Activated CD8-positive, alpha-beta memory T cell treated with anti-CD3 and anti-CD28 coated beads, Interleukin-2, amount 50 U/mL, for 1 hour (primary cell): ENCODE measurements around the gene DSCAML1.

ENCODE experiments used
- DNase-seq: peaks from one replicate; pipeline ENCODE4 v3.0.0-alpha.2; 2020; ENCODE audit errors: extremely low read depth

DSCAML1 gene

DNA sequence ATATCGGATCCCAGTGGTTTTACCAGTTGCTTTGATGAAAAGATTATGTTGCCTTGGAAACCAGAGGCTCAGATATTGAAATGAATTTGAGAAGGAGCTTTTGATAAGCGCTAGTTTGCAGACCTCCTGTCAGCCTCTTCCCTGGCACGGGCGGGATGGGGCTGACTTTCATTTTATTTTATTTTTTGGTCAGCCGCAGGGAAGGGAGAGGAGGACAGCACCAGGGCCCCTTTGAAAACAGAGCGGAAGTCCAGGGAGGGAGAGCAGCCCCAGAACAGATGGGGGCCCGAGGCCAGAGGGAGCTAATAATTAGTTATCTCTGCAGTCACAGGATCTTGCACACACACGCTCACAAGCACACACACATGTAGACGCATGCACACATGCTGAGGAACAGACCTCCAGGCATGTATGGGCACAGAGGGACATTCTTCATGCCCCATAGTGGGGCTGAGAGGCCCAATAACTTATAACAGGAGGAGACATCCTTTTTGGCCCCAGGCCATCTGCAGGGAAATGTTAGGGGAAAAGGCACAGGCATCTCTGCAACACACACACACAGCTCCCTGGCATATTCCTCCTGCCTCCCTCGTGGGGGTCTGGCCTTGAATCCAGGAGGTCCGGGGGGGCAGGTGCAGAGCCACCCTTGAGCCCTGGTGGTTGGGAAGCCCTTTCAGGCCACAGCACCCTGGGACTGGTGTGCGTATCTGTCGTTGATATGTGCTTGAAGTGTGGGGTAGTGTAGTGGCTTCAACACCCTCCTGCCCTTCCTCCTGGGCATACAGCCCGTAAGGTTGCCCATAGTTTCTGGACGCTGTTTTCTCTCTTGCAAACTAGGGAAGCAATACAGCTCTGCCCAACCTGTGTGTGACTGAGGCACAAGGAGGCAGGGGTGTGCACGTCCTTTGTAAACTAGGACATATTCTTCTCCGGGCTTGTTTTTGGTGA, 352.0 kb downstream of the DSCAML1 start:
- DNase-seq = no peak

DNA sequence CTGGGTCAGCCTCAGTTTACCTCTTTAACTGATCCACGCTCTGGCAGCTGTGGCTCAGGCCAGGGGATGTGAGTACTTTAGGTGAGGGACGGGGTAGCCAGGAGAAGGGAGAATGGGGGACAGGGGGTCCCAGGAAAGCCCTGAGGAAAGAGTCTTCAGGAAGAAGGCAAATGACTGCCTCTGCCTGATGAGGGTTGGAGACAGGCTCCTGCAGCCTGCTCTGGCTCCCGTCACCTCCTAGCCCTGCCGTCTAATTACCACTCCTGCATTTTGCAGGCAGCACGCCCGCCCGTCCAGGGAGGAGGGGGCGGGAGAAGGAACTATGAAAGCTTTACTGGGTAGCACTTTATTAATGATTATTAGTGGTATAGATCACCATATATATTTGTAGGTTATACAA, 352.8 kb downstream of the DSCAML1 start:
- DNase-seq = no peak

DNA sequence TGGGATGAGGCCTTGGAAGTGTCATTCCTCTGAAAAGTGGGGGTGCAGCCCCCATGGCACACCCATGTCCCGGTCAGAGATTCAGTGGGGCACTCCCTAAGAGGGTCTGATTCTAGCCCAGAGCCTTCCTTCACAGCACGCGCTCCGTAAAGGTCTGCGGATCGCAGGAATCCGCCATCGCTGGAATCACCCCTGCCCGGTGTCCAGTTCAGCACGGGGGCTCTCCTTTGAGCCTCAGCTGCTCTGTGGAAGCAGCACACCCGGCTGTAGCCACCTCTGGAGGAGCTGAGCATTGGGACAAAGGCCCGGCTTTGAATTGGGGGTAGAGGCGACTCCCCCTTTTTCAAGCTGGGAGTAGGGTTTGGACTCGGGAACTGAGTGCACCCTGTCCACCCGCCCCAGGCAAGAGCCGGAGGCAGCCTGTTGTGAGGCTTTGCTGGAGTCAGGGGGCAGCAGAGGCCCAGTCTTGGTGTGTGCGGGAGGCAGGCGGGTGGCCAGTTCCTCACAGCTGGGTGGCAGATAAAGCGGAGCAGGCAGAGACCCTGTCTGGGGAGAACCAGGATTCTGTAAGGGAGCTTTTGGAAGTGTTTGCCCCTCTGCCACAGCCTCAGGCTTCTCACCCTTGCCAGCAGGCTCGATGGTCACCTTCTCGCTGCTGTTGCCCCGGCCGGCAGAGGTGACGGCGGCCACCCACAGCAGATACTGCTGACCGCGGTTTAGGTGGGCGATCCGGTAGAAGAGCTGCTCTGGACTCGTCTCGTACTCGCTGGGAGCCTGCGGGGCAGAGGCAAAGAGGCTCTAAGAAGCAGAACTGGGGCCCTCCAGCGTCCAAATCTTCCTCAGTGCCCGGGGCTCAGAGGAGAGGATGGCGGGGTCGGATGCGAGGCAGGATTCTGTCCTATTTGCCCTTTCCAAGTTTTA, 353.5 kb downstream of the DSCAML1 start:
- DNase-seq = no peak

DNA sequence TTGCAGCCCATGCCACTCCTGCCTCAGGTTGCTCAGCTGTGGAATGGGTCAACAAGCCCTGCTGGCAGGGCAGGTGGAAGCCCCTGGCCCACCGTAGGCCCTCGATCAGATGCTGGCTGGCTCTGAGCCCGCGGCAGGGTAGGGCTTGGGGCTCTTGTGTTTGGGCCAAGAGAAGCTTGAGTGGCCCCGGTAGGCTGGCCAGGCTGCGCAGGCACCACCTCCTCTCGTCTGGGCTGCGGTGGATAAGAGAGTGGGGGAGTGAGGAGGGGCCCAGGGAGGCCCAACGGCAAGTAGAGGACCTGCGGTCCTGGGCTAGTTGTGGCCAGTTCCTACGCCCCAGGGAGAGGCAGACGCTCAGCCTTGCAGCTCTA, 354.2 kb downstream of the DSCAML1 start:
- DNase-seq = no peak

DNA sequence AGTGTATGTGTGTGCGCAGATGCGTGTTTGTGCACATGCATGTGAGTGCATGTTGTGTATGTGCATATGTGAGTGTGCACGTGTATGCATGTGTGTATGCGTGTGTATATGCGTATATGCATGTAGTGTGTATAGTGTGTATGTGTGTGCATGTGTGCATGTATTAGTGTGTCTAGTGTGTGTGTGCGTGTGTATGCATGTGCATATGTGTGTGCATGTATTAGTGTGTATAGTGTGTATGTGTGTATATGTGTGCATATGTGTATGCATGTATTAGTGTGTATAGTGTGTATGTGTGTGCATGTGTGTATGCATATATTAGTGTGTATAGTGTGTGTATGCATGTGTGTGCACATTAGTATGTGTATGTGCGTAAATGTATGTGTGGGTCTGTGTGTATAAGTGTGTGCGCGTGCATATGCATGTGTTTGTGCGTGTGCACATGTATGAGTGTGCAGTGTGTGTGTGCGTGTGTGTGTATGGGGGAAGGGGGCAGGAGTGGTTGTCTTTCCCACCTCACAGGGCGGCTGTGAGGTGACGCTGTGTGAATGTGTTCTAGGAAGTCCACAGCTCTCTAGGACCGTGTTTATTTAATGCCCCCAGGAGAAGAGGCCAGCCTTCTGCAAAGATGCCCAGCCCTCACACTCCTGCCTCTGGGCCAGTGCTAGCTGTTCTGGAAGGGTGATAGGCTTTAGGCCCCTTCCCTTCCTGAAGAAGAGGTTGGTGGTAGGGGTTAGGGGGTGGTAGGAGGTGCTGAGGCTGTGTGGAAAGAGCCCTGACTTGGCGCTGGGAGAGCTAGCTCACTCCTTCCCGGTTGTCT, 354.8 kb downstream of the DSCAML1 start:
- DNase-seq = no peak

DNA sequence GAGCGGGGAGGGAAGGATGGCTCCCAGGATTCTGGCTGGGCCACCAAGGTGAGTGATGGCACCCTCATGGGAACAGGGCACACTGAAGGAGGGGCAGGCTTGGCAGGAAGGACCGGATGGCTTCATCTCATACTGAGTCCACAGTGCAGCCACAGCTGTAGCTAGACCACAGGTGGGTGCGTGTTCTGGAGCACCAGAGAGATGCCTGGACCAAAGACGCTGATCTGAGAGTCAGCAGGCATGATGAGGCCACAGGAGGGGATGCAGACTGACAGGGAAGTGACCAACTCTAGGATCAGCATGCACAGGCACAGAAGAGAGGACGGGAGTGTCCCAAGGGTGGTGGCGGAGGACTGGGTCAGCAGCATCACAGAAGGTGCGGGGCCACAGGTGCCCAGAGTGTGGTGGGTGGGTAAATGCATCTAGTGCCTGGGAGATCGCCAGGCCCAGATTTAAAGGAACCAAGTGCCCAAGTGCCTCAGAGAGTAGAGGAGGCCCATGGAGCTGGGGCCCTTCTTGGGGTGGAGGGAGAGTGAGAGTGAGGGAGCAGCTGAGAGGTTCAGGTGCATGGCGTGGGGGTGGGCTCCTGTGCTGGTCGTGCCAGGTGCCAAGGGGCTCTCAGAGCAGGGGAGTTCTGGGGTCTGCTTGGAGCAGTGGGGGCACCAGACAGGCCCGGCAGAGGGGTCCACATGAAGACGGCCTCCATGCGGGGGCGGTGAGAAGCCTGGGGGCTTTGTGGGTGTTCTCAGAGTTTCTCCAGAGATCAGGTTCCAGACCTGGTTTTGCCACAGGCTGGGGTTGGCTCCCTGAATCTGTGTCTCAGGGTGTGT, 355.7 kb downstream of the DSCAML1 start:
- no peak for DNase-seq

DNA sequence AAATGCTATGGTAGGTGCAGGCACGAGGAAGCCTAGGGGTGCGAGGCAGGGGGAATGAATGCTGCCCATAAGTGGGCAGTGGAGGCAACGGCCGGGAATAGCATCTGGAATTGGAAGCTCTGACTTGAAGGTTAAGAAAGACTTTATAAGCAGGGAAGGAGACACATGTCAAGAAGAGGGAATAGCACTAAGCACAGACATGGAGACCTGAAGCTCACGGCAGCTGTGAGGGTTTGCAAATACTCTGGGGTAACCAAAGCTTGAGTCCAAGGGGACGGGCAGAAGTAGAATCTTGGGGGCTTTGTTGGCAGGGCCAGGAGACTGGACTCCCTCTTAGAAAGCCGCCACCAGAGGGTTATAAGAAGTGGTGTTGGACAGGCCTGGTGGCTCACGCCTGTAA, 356.8 kb downstream of the DSCAML1 start:
- DNase-seq = no peak

DNA sequence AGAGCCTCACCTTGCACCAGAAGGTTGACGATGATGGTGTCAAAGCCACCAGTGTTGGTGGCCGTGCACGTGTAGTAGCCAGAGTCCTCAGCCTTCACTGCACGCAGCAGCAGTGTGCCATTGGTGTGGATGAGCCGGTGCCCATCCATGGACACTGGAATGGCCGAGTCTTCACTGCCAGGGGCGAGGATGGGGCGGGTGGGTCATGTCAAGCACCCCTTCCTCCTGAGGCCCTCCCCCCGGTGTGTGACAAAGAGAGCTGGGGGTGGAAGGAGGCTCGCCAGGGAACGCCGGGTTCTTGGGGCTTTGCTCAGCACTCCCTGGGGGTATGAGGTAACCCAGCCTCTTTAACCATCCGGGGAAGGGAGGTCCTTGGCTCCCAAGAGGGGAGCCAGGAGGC, 357.8 kb downstream of the DSCAML1 start:
- no peak for DNase-seq

DNA sequence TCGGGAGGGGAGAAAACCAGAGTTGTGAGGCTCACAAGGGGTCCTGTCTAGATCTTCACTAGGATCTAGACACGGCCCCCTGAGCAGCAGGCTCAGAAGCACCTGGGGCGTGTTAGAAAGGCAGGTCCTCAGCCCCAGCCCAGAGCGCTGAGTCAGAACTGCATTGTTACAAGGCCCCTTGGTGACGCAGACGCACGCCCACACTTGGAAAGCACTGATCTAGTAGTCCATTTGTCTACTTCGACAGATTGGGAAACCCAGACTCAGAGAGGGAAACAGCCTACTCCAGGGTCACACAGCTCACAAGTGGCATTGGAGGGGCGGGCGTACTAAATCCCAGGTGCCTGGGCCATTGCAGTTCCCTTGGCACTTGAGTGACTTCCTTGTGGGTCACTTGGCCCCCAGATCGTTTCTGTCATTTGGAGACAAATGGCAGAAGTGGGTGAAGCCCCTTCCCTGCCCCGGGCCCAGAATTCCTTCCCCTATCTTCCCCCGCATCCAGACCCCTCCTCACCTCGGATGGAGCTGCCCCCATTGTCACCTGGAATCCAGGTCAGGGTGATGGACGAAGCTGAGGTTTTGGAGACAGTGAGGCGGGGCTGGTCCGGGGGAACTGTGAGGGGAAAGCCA, 358.5 kb downstream of the DSCAML1 start:
- DNase-seq = no peak

DNA sequence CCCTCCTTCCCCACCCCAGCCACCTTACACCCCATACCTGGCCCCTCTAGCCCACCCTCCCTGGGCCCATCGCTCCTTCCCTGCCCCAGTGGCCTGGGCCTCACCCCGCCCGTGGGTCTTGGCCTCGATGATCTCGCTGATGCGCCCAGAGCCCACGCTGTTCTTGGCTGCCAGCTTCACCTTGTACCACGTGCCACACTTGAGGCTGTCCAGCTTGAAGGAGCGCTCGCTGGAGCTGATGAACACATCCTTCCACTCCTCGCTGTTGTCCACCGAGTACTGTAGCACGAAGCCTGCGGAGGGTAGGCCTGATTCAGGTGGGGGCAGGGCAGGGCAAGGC, 359.3 kb downstream of the DSCAML1 start:
- DNase-seq = no peak

DNA sequence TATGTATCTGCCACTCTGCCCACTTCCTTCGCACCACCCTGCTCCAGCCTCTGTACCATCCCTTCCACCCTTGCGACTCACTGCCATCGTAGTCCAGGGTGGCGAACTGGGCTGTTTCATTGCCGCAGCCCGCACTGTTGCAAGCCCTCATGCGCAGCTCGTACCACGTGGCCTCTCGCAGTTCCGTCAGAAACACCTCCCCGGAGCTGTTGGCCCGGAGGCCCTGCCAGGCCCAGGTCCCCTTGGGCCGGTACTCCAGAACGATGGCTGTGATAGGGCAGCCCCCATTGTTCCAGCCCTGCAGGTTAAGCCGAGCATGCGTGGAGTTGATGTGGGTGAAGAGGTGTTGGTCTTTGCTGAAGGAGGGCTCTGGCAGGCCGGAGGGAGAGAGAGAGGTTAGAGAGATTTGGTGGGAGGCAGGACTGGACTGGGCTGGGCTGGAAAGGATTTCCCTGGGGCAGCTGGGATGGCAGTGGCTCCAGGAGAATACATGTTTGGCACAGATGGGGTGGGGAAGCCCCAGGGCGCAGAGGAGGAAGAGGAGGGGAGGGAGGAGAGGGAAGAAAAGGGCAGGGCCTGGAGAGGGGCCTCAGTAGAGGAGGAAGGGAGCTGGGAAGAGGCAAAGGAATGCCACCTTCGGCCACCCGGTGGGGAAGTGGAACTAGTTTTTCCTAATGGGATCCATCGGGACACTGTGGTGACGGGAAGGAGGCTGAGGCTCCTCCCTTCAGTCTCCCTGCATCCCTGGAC, 359.8 kb downstream of the DSCAML1 start:
- no peak for DNase-seq

DNA sequence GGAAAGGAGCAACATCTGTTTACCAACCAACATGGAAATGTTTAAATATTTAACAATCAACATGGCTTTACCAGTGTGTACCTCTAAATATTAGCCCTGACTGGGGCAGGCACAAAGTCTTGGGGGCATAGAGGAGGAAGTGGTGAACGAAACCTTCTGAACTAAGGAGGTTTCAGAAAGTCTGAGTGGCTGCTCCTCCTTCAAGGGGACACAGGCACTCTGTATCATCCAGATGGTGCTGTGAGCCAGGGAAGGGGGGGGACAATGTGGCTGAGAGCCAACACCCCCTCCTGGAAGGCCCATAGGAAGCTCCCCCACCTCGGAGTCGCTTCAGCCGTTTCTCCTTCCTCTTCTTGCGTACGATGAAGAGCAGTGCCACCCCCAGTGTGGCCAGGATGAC, 361.7 kb downstream of the DSCAML1 start:
- DNase-seq = no peak

DNA sequence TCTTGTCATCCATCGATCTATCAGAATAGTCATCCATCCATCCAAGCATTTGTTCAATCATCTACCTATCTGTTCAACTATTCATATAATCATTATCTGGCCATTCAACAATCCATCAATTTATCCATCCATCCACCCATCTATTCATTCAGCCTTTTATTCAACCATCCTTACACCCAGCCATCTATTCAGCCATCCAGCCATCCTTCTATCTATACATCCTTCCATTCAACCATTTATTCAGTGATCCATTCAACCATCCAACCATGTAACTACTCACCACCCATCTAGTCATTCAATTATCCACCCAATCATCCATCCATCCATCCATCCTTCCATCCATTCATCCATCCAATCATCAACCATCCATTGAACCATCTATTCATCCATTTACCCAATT, 362.5 kb downstream of the DSCAML1 start:
- DNase-seq = no peak

DNA sequence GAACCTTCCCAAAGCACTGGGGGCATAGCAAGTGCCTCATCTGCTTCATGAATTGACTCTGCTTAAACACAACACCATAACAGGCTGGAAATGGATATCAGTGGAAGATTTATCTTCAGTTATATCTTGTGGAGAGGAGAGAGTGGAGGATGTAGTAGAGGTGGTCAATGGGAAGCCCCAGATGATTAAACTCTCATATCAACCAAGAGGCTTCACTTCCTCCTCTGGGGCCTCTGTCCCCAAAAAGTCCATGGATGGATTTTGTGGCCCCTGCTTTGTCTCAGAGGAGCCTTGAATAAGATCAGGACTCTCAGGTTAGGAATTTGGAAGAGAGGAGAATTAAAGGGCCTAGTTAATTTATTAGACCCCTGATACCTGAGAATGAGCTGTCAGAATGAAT, 363.3 kb downstream of the DSCAML1 start:
- no peak for DNase-seq

DNA sequence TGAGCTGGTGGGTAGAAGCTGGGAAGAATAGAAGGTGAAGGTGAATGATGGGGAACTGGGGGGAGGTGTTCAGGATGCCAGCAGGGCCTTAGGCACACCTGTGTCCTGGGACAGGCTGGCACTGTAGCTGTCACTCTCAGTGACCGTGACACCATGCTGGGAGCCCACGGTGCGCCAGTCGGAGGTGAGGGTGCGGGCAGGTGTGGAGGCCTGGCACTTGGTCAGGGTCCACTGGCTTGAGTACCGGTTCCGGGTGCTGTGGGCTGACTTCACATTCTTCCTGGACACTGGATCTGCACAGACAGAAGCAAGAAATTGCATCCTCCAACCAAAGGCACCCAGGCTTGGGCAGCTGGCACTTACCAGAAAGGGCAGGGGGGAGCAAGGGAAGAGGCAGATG, 365.6 kb downstream of the DSCAML1 start:
- DNase-seq = no peak

DNA sequence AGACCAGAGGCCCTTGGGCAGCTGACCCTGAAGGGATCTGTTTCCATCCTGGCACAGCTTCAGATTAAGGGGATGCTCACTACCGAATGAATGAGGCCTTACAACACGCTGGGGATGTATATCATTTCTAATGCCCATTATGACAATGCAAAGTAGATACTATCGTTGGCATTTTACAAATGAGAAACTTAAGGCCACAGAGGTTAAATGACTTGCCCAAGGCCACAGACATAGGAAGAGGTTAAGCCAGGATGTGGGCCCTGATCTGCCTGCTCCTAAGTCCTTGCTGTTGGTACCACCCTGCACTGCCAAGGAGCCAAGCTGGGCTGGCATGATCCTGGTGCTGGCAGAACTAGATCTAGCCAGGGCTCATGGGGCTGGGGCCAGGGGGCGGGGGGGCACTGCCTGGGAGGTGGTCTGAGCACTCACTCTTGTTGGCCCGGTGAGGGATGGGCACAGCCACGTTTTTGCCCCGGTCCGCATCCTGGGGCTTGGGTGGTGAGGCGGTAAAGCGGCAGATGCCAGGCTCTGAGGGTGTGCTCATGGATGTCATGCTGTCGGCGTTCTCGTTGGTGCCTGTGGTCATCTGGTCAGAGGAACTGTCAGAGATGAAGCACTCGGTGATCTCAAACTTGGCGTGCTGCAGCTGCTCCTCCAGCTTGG, 366.6 kb downstream of the DSCAML1 start:
- DNase-seq = no peak

DNA sequence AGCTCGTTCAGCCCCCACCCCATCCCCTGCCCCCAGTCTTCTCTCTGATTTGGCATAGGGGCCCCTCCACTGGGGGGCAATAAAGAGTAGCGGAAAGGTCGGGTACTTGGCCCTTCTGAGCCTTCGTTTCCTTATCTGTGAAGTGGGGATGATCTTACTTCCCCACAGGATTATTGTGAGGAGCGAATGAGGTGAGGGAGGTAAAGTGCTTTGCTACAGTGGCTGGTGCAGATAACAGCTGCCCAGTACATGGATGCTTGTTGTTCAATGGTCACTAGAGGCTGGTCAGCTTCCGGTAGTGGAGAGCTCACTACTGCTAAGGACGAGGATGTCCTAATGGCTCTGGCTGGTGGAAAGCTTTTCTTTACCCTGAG, 368.2 kb downstream of the DSCAML1 start:
- DNase-seq = no peak

DNA sequence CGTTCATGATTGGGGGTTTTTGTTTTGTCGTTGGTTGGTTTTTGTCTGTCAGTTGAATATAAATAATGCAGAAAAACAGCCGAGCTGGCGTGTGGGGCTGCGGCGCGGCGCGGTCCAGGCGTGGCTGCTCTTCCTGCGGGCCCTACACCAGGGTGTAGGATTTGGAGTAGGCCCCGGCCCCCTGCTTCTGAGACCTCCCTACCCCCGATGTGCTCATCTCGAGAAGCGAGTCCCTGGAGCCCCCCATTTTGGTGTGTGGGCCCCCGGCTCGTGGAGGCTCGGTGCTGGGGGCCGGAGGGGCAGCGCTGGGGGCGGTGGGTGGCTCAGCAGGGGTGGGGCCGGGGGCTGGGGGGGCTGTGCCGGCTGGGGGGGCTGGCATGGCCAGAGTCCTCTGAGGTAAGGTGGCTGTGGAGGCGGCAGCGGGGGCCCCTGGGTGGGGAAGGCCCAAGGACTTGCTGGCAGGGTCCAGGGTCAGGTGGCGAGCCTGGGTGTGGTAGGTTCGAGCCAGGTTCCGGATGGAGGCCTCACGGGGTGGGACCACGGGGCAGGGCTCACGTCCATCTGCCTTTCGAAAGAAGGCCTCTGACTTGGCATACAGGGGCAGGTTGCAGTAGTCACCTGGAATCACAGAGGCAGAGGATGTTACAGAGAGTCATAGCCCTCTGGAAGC, 368.7 kb downstream of the DSCAML1 start:
- no peak for DNase-seq

DNA sequence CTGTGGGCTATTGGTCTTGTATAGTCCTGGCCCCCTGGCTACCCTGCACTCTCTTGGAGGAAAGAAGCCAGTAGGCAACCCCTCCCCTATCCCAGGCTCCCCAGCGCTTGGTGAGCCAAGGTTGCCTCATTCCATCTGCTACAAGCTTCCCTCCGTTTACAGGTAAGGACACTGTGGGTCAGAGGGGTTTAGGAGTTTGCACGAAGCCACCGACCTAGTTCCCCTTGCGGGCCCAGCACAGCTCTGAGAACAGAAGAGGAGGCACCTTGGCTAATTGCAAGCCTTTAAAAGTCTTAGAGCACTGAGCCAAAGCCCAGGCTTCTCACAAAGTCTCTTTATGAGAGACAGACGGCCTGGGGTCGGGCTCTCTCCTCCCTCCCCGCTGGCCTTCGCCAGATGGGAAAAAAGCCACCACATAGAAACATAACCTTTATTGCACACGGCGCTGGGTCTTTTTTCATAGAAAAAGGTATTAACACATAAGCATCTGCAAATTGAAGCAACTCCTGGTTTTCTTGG, 369.6 kb downstream of the DSCAML1 start:
- DNase-seq = no peak
